ENCODE results near the gene PUM1.
"Not testable (repeated sequence)": the region's sequence is repeated elsewhere in the genome, so short reads cannot be mapped to it uniquely, and the experiment has no call there.

PUM1 gene

DNA sequence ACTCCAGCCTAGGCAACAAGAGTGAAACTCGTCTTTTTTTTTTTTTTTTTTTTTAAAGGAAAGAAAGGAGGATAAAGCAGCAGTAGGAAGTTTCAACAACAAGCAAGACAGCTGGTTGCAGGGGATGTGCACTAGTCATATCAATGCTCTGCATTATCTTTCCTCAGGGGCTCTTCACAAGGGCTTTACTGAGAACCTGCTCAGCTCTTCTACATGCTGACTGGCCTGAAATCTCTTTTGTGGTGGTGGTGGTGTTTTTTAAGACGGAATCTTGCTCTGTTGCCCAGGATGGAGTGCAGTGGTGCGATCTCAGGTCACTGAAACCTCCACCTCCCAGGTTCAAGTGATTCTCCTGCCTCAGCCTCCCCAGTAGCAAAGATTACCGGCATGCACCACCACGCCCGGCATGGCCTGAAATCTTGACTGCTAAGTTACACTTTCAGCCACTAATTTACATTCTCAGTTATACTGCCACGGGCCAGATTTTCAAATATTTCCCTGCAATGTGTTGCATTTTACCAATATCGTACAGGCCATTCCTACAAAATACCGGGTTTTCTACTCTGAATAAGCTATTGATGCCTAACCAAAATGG, 68.0 kb downstream of the PUM1 start:
- no peak for DNase-seq

- DNase-seq, result no peak
Observed at GRCh38 chr1:30995990-30996612, 69.4 kb downstream of the PUM1 start.

GRCh38 chr1:30991862-30992606, 73.5 kb downstream of the PUM1 start:
- DNase-seq, result no peak

DNA sequence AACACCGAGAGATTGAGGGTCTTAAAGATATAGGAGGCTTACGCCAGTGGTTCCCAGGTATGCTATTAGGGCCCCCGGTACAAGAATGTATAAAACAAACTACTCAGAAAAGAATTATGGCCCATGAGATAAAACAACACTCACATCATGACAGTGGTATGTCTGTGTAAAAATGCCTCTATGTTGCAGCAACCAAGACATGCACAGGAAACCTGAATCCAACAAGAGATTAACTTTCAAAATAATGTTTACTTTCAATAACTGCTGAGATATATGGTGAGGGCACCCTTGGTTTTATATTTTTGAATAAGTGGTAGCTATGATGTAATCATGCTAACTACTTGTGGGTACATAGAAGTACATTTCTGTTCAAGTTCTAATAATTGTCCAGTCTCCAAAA, 74.9 kb downstream of the PUM1 start:
- DNase-seq, result no peak

DNA sequence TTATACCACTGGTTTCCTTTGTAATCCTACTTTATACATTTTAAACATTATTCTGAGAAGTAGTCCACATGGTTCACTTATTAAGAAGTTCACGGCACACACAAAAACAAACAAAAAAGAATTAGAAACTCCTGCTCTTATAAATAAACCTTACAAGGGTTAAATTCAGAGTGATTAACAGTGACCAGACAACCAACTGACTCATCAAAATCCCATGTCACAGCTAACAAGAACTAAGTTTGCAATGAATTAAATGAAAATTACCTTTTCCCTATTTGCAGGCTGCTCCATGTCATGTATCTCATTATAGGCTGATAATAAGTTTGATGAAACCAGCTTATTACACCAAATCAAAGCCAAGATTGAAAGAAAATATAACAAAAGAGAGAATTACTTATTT, 77.5 kb downstream of the PUM1 start:
- DNase-seq, result no peak

DNA sequence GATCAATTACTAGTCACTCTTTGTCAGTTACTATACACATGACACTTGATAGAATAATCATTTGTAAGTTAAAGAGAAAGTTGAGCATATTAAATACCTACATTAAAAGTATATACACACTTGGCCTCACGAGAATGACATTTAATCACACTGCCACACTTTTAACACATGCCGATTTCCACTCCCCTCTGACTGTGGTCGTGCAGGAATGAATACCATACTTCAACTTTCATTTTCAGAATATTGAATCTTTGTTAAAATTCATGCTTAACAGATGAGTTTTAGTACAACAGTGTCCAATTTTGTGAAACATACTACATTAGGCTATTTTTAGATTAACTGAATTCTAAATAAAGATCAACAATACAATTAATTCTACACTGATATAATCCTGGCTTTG, 78.8 kb downstream of the PUM1 start:
- DNase-seq, result no peak

- no peak for DNase-seq
Observed at GRCh38 chr1:30984991-30985503, 80.5 kb downstream of the PUM1 start.

- no peak for DNase-seq
Observed at GRCh38 chr1:30984165-30984889, 81.2 kb downstream of the PUM1 start.

- no peak for DNase-seq
Observed at GRCh38 chr1:30982937-30983336, 82.6 kb downstream of the PUM1 start.

- no peak for DNase-seq
Observed at GRCh38 chr1:30982431-30982830, 83.1 kb downstream of the PUM1 start.

- DNase-seq, result no peak
Observed at GRCh38 chr1:30981172-30981571, 84.3 kb downstream of the PUM1 start.

- DNase-seq, result no peak
Observed at GRCh38 chr1:30977511-30977910, 88.0 kb downstream of the PUM1 start.

GRCh38 chr1:30977105-30977504, 88.4 kb downstream of the PUM1 start:
- no peak for DNase-seq

DNA sequence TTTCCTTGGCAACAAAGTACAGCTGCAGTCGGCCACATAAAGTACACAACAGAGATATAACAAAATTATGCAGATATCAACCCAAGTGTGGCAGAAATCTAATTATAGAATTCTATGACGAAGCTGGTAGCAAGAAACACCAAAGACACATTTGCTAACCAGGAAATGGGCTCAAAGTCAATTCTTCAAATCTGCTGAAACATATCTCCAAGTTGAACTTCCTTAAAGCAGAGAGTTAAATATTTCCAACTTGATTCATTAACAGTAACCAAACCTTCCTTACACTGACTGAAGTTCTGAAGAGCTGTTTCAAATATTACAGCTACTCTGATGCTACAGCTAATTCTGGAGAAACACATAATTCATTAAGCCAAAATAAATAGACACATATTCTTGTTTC, 89.4 kb downstream of the PUM1 start:
- DNase-seq, result no peak

- DNase-seq, result no peak
Observed at GRCh38 chr1:30975217-30975616, 90.3 kb downstream of the PUM1 start.

DNA sequence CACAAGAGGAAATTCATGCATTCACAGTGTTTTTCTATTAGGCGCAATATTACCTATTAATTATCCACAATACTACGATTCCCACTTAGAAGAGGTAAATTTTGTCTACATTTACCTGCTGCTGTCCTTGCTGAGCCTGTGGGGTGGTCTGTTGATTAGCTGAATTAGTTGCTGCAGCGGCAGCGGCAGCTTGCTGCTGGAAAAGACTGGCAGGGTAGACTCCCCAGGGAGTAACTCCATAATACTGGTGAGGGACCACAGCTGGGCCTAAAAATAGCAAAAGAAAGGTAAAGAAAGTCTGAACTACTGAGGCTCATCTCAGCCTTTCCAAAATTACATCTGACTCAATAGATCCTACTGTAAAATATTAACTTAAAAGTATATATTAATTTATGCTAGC, 91.0 kb downstream of the PUM1 start:
- DNase-seq, result no peak

DNA sequence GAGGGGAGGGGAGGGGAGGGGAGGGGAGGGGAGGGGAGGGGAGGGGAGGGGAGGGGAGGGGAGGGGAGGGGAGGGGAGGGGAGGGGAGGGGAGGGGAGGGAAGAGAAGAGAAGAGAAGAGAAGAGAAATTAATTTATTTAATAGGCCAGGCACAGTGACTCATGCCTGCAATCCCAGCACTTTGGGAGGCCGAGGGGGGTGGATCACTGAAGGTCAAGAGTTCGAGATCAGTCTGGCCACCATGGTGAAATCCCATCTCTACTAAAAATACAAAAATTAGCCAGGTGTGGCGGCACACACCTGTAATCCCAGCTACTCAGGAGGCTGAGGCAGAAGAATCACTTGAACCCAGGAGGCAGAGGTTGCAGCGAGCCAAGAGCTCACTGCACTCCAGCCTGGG, 93.2 kb downstream of the PUM1 start:
- not testable (repeated sequence) for DNase-seq

DNA sequence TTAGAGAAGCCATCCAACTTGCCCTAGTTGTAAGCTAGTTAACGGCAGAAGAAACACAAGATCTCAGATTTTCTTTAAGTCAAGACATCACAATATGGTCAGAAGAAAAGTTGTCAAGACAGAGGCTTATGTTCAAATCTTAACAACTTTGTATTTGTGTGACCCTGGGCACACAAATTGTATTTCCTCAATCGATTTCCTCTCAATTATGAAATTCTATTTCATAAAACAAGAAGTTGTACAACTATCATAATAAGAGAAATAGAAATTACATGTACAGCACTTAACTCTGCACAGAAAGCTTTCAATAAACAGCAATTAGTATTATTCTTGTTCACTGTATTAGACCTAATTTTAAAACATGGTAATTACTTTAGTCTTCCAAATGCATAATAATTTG, 94.0 kb downstream of the PUM1 start:
- DNase-seq, result no peak

DNA sequence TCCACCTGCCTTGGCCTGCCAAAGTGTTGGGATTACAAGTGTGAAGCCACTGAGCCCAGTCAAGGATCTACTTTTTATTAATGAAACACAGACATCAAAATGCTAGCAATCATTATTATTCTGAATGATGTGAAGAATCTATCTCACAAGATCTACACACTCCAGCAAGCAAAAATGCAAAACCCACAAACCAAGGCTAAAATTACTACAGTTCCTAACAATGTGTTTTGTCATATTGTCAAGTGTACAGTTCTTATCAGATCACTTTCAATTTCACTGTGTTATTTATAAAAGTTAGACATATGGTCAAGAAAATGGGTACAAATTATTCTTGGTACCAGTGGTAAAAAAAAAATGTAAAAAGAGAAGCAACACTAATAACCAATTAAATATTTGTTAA, 95.6 kb downstream of the PUM1 start:
- no peak for DNase-seq

DNA sequence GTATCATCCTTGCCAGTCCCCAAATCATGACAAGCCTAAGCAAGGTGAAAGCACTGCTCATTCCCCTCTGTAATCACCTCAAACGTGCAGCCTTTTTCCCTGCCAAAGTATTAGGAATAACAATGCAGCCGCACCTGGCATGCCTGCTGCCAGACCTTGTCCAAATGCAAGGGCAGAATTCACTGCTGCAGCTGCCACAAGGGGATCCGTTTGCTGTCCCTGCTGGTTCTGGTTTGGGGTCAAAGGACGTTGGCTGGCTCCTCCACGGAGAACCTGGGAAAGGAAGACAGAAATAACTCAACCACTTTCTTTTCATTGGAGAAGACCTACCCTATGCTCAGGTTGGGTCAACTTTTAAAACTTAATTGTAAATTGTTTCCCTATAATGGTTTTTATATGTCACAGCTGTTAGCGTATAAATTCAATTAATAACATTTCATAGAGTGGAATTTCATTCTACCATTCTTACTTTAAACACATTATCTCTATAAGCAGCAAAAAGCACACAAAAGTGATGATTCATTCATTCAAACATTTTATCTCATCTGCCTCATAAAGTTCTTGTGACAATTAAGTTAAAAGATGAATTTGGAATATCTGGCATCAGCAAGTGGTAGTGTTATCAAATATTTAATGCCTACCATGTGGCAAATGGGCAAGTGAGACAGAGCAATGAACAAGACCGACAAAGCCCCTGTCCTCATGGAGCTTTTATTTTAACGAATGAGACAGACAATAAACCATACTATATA, 97.1 kb downstream of the PUM1 start:
- no peak for DNase-seq

- DNase-seq, result peak; percentile 29
Observed at GRCh38 chr1:30966690-30967369, 98.7 kb downstream of the PUM1 start.

Measured in right kidney (tissue), 1 donor.